WTC11 (cell line): ENCODE results near the gene FNDC3B. TPM values are rescaled to one million over a fixed set of nuclear protein-coding genes. Genes with fewer than 3 reads are reported as not detected.

Source experiments
- ATAC-seq: fragments of 200-7000 bp; cut with Tn5 transposase; 2 replicates; pipeline ENCODE4 v1.10.0; 2021; ENCODE audit warnings: mild to moderate bottlenecking, moderate library complexity
- CTCF ChIA-PET: fragments of 300-600 bp; sonication (Branson Sonifier 250); formaldehyde crosslinking; loops from one replicate; lab custom pipeline; 2021; ENCODE audit warnings: antibody characterized with exemption; lab: Charles Lee
- POLR2A ChIA-PET: fragments of 350-600 bp; sonication (Branson Sonifier 250); formaldehyde crosslinking; loops from one replicate; lab custom pipeline; 2021; ENCODE audit warnings: antibody characterized with exemption; lab: Charles Lee
- DNase-seq: peaks from one replicate; pipeline ENCODE4 v3.0.0; 2021; ENCODE audit warnings: low spot score
- H3K27ac Mint-ChIP-seq: 2 replicates; pipeline ENCODE4 v1.8.0; 2021; ENCODE audit warnings: mixed read lengths
- H3K27me3 Mint-ChIP-seq: 2 replicates; pipeline ENCODE4 v1.8.0; 2021; ENCODE audit warnings: low read depth, mild to moderate bottlenecking, moderate library complexity, mixed read lengths
- H3K36me3 Mint-ChIP-seq: 2 replicates; pipeline ENCODE4 v1.8.0; 2021; ENCODE audit warnings: mixed read lengths
- H3K4me1 Mint-ChIP-seq: 2 replicates; pipeline ENCODE4 v1.8.0; 2022; ENCODE audit warnings: mixed read lengths
- H3K4me3 Mint-ChIP-seq: 2 replicates; pipeline ENCODE4 v1.8.0; 2021; ENCODE audit warnings: mild to moderate bottlenecking, moderate library complexity, mixed read lengths
- H3K9me3 Mint-ChIP-seq: 2 replicates; pipeline ENCODE4 v1.8.0; 2021; ENCODE audit warnings: mixed read lengths
- AFF4 ChIP-seq: sonication (generic); formaldehyde crosslinking; IDR thresholded peaks from 2 replicates; pipeline ENCODE4 v1.8.1; 2023; ENCODE audit warnings: mild to moderate bottlenecking, missing genetic modification reagents, borderline replicate concordance
- ATF2 ChIP-seq: sonication (generic); formaldehyde crosslinking; IDR thresholded peaks from 2 replicates; pipeline ENCODE4 v1.8.1; 2022; ENCODE audit warnings: low read depth, missing genetic modification reagents, borderline replicate concordance
- CDX4 ChIP-seq: fragments of 250-450 bp; sonication (Bioruptor Pico); IDR thresholded peaks from 2 replicates; pipeline ENCODE4 v1.9.0; 2021; ENCODE audit warnings: moderate library complexity, mild to moderate bottlenecking, inconsistent platforms, borderline replicate concordance
- CREM ChIP-seq: sonication (generic); formaldehyde crosslinking; IDR thresholded peaks from 2 replicates; pipeline ENCODE4 v1.8.1; 2022; ENCODE audit warnings: mild to moderate bottlenecking, missing genetic modification reagents, moderate library complexity
- ETV6 ChIP-seq: sonication (generic); formaldehyde crosslinking; IDR thresholded peaks from 2 replicates; pipeline ENCODE4 v1.8.1; 2022; ENCODE audit warnings: mild to moderate bottlenecking, missing genetic modification reagents
- FOXP1 ChIP-seq: sonication (generic); formaldehyde crosslinking; IDR thresholded peaks from 2 replicates; pipeline ENCODE4 v1.8.0; 2022; ENCODE audit warnings: missing genetic modification reagents, mild to moderate bottlenecking, moderate library complexity, borderline replicate concordance
- IRF1 ChIP-seq: sonication (generic); formaldehyde crosslinking; IDR thresholded peaks from 2 replicates; pipeline ENCODE4 v1.8.0; 2023; ENCODE audit warnings: missing genetic modification reagents
- NFE2L1 ChIP-seq: sonication (generic); formaldehyde crosslinking; IDR thresholded peaks from 2 replicates; pipeline ENCODE4 v1.8.1; 2023; ENCODE audit warnings: missing genetic modification reagents
- NR3C1 ChIP-seq: sonication (generic); formaldehyde crosslinking; conservative IDR thresholded peaks from 2 replicates; pipeline ENCODE4 v1.8.1; 2023; ENCODE audit warnings: low read depth, mild to moderate bottlenecking, missing genetic modification reagents
- SMAD3 ChIP-seq: sonication (generic); formaldehyde crosslinking; IDR thresholded peaks from 2 replicates; pipeline ENCODE4 v1.8.0; 2022; ENCODE audit warnings: missing genetic modification reagents, mild to moderate bottlenecking, borderline replicate concordance
- SOX15 ChIP-seq: fragments of 250-450 bp; sonication (Bioruptor Pico); IDR thresholded peaks from 2 replicates; pipeline ENCODE4 v1.9.0; 2021; ENCODE audit warnings: mild to moderate bottlenecking
- SP1 ChIP-seq: sonication (generic); formaldehyde crosslinking; conservative IDR thresholded peaks from 2 replicates; pipeline ENCODE4 v1.8.1; 2022; ENCODE audit warnings: missing genetic modification reagents
- TEAD1 ChIP-seq: sonication (generic); formaldehyde crosslinking; IDR thresholded peaks from 2 replicates; pipeline ENCODE4 v1.8.0; 2022; ENCODE audit warnings: mild to moderate bottlenecking, missing genetic modification reagents
- TEAD4 ChIP-seq: sonication (generic); formaldehyde crosslinking; IDR thresholded peaks from 2 replicates; pipeline ENCODE4 v1.8.0; 2022; ENCODE audit warnings: mild to moderate bottlenecking, missing genetic modification reagents
- ZNF121 ChIP-seq: sonication (generic); formaldehyde crosslinking; IDR thresholded peaks from 2 replicates; pipeline ENCODE4 v1.8.0; 2023; ENCODE audit warnings: missing genetic modification reagents
- ZNF219 ChIP-seq: sonication (generic); formaldehyde crosslinking; IDR thresholded peaks from 2 replicates; pipeline ENCODE4 v1.8.0; 2023; ENCODE audit warnings: missing genetic modification reagents, mild to moderate bottlenecking, borderline replicate concordance
- ZNF263 ChIP-seq: sonication (generic); formaldehyde crosslinking; IDR thresholded peaks from 2 replicates; pipeline ENCODE4 v1.8.1; 2022; ENCODE audit warnings: low read depth, mild to moderate bottlenecking, moderate library complexity, missing genetic modification reagents
- total RNA-seq: library from RNA; stranded (reverse); gene quantifications from 3 replicates; pipeline ENCODE4 v1.2.3, GENCODE V29; 2021

FNDC3B gene
- total RNA-seq, 1 experiment from 2014 or later, result 42.8 TPM

GRCh38 chr3:172061724-172062184 lies 22.4 kb downstream of the FNDC3B start (continued):
- TF ChIP-seq NR3C1 (CRISPR knock-in tag) (no peak), CDX4 (no peak), AFF4 (CRISPR knock-in tag) (no peak)

GRCh38 chr3:172062761-172063160 lies 23.4 kb downstream of the FNDC3B start:
- no peak for ATAC-seq
- CTCF ChIA-PET, result no interaction called here
- Mint-ChIP-seq H3K27me3 (no peaks in the 10 kb centered on the region), H3K4me1 (peaks cover 48% of the 10 kb centered on the region), H3K9me3 (peaks cover 5% of the 10 kb centered on the region), H3K4me3 (no peak overlapping the region), H3K36me3 (peaks cover 11% of the 10 kb centered on the region), H3K27ac (no peak overlapping the region)
- POLR2A ChIA-PET, result no interaction called here
- DNase-seq, result no peak
- TF ChIP-seq CDX4 (no peak), ZNF263 (CRISPR knock-in tag) (no peak), NFE2L1 (no peak), ETV6 (no peak), ATF2 (CRISPR knock-in tag) (no peak), SMAD3 (CRISPR knock-in tag) (no peak), TEAD1 (CRISPR knock-in tag) (no peak), SOX15 (CRISPR knock-in tag) (no peak), FOXP1 (CRISPR knock-in tag) (no peak), IRF1 (CRISPR knock-in tag) (no peak), CREM (CRISPR knock-in tag) (no peak), ZNF219 (CRISPR knock-in tag) (no peak), TEAD4 (CRISPR knock-in tag) (no peak)

- Mint-ChIP-seq H3K4me1 (peaks cover 49% of the 10 kb centered on the region), H3K36me3 (peaks cover 11% of the 10 kb centered on the region), H3K27me3 (no peaks in the 10 kb centered on the region), H3K27ac (peak overlapping the region; percentile 17), H3K4me3 (no peak overlapping the region), H3K9me3 (peaks cover 5% of the 10 kb centered on the region)
- POLR2A ChIA-PET, result no interaction called here
- CTCF ChIA-PET, result no interaction called here
- no peak for ATAC-seq
- no peak for DNase-seq
- TF ChIP-seq AFF4 (CRISPR knock-in tag) (no peak), ZNF121 (CRISPR knock-in tag) (peak; percentile 77; the same call in 1 of the 2 replicates), SP1 (CRISPR knock-in tag) (no peak)
These were observed 24.4 kb downstream of the FNDC3B start for GRCh38 chr3:172063456-172064432.
